ENCODE measurements around the gene PROCR.
"Not testable (repeated sequence)": the region's sequence is repeated elsewhere in the genome, so short reads cannot be mapped to it uniquely, and the experiment has no call there.

The PROCR gene

DNA sequence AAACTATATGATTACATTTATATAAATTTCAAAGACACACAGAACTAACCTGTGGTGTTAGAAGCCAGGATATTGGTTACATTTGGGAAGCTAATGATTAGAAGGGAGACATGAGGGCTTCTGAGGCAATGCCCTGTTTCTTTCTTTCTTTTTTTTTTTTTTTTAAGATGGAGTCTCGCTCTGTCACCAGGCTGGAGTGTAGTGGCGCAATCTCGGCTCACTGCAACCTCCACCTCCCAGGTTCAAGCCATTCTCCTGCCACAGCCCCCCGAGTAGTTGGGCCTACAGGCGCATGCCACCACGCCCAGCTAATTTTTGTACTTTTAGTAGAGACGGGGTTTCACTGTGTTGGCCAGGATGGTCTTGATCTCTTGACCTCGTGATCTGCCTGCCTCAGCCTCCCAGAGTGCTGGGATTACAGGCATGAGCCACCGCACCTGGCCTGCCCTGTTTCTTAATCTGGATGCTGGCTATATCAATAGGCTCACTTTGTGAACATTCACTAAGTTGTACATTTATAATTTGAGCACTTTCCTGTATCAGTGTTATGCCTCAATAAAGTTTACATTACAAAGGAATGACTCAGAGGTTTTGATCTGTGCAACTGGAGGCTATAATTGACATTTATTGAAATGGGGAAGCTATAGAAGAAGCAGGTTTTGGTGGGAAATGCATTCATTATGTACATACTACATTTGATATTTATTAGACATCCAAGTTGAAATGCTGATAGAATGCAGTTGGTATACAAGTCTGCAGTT is 21.3 kb downstream of the PROCR start:
- not testable (repeated sequence) for DNase-seq

DNA sequence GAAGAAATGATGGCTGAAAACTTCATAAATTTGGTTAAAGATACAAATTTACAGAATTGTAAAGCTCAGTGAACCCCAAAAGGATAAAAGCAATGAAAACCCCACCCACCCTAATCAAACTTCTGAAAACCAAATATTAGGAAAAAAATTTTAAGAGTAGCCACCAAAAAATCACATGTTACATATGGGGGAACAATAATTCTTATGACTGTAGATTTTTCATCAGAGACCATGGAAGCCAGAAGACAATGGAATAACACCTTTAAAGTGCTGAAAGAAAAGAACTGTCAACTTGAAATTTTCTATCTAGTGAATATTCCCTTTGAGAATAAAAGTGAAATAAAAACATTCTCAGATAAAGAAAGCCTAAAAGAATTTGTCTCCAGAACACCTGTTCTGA is 24.4 kb downstream of the PROCR start:
- DNase-seq: no peak

DNA sequence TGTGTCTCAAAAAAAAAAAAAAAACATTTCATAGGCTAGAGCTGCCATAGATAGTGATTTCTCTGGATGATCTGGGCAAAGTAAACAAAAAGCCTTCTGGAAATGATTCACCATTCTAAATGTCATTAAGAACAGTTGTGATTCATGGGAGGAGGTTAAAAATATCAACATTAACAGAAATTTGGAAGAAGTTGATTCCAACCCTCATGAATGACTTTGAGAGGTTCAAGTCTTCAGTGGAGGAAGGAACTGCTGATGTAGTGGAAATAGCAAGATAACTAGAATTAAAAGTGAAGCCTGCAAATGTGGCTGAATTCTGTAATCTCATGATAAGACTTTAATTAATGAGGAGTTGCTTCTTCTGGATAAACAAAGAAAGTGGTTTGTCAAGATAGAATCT is 27.9 kb downstream of the PROCR start:
- DNase-seq: peak; percentile 76

DNA sequence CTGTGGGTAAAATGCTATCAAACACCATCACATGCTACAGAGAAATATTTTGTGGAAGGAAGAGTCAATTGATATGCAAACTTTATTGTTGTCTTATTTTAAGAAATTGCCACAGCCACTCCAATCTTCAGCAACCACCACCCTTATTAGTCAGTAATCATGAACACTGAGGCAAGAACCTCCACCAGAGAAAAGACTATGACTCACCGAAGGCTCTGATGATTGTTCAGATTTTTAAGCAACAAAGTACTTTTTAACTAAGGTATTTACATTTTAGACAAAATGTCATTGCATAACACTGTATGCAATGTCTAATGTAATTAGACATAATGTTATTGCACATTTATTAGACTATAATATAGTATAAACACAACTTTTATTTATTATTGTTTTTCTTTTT is 28.4 kb downstream of the PROCR start:
- peak; percentile 71 for DNase-seq

DNA sequence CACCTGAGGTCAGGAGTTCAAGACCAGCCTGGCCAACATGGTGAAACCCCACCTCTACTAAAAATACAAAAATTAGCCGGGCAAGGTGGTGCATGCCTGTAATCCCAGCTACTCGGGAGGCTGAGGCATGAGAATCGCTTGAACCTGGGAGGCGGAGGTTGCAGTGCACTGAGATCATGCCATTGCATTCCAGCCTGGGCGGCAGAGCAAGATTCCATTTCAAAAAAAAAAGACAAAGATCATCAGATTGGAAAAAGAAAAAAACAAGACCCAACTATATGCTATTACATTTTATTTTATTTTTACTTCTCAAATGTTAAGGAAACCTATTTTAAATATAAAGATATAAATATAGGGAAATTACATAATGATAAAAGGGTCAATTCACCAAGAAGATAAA is 29.6 kb downstream of the PROCR start:
- DNase-seq: not testable (repeated sequence)

DNA sequence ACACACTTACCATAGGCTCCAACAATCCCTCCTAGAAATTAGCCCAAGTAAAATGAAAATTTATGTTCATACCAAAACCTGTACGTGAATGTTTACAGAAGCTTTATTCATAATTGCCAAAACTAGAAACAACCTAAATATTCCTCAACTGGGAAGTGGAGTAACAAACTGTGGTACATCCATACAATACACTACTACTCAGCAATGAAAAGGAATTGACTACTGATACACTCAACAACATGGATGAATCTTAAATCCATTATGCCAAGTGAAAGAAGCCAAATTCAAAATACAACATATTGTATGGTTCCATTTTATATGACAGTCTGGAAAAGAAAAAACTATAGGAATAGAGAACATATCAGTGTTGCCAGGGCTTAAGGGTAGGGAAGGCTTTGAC is 34.9 kb downstream of the PROCR start:
- no peak for DNase-seq

DNA sequence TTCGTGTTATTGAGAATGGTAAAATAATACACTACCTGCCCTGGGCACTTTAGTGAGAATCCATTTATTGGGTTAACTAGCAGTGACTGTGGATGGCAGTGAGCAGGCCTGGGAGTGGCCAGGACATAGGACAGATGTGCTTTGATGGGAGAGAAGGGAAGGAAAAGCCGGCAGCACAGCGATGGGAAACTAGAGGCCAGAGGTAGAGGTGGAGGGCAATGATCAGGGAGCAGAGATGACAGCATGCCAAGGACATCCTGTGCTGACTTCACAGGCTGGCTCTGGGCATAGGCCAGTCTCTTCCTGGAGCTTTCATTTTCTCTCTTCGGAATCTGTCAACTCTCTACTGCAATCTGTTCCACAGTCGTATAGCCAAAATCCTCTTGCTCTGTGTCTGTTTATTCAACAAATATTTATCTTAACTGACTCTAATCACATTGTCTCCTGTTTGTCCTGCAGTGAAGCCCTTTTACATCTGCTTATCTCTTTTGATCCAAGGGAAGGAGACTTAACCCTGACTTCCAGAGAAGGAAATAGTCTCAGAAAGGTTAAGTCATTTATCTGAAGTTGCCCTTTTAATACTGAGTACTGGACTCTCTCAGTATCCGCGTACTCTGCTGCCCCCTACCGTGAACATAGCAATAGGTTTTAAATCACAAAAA is 36.2 kb downstream of the PROCR start:
- DNase-seq: peak; percentile 71

DNA sequence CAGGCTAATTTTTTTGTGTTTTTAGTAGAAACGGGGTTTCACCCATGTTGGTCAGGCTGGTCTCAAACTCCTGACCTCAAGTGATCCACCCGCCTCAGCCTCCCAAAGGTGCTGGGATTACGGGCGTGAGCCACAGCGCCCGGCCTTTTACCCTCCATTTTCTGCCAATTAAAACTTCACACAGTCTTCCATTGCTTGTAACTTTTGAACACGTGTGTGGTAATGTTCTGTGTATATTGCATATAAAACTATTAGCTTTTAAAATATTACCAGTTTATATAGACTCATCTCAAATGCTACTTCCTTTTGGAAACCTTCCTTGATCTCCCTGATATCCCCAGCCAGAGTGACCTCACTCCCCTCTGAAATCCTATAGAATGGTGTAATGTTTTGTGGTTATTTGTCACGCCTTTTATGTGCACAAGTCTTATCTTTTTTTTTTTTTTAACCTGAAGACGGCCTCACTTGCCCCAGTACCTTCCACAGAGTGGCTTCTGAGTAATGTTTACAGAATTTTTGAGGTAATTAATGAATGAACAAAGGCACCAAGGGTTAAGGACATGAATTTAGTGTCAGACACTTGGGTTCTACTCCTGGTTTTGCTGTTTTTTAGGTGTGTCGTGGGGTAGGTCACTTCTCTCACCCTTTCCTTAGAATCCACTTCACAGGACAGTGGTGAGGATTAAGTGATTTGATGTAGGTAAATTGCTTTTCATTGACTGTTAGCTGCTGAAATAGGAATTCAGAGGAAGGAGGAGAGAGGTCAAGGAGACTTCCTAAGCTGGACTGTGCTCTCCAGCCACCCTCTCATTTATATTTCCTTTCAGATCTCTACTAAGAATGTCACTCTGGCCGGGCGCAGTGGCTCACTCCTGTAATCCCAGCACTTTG is 43.4 kb downstream of the PROCR start:
- DNase-seq: peak; percentile 69

DNA sequence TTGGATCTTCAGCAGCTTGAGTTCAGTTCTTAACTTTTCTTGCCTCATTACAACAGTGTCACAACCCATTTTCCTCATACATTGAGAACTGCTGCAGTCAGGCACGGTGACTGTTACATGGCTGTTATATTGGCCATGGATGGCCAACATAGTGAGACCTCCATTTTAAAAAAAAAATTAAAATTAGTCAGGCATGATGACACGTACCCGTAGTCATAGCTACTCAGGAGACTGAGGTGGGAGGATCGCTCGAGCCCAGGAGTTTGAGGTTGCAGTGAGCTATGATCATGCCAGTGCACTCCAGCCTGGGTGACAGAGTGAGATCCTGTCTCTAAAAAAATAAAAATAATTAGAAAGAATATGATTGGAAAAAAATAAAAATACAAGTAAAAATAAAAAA is 44.7 kb downstream of the PROCR start:
- no peak for DNase-seq

DNA sequence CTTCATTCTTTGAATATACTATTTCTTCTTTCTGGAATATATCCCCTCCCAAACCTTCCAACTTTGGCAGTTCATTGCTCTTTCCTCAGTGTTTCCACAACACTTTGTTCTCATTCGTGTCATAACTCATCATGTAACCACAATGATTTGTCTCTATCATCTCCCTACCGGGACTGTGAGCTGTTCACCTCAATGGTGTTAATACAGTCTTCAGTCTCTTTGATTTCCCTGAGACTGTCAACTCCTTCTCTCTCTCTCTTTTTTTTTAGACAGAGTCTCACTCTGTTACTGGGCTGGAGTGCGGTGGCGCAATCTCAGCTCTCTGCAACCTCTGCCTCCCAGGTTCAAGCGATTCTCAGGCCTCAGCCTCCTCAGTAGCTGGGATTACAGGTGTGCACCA is 52.1 kb downstream of the PROCR start:
- DNase-seq: no peak

DNA sequence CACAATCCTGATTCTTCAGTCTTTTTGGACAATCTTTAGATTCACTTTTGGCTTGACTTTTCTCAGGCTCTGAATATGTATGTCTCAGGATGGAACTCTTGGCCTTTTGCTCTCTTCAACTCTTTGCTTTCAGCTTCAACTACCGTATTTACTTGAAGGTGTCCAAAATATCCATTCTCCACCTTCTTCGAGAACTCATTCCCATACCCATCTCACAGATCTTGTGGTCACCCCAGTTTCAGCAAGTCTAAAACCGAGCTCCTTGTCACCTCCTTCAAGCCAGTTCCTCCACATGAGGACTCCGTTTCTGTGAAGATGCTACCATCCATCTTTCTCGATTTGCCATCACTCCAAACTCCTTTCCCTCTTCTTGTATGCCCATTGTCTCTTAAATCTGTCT is 52.7 kb downstream of the PROCR start:
- DNase-seq: no peak

DNA sequence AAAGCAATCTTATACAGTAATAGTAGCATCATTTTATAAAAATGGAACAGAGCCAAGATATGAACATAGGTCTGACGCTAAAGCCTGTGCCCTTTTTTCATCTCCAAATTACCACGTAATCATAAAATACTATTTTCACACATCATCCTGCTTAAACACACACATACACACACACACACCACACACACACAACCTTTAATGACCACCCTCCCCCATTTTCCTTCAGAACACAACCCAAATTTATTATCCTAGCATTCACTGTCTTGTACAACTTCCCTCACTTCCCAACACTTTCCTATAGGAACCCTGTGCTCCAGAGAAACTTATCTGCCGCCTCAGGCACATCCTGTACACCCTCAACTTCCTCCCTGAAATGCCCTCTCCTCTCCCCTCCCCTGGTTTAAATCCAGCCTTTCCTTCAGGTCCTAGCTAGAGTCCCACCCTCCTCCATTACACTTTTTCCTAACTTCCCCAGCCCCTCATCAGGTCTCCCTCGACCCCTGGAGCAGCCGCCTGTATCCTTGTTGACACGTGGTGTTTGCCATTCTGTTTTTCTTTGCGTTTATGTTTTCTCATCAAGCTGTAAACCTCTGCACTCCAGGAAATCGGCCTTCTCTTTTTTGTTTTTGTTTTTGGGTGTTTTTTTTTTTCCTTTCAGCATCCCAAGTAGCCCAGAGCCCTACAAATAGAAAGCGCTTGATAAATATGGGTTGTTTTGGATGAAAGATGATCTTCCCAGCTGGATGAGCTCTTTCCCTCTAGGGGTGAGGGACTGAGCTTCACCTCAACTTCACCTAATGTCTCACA is 53.6 kb downstream of the PROCR start:
- DNase-seq: no peak

DNA sequence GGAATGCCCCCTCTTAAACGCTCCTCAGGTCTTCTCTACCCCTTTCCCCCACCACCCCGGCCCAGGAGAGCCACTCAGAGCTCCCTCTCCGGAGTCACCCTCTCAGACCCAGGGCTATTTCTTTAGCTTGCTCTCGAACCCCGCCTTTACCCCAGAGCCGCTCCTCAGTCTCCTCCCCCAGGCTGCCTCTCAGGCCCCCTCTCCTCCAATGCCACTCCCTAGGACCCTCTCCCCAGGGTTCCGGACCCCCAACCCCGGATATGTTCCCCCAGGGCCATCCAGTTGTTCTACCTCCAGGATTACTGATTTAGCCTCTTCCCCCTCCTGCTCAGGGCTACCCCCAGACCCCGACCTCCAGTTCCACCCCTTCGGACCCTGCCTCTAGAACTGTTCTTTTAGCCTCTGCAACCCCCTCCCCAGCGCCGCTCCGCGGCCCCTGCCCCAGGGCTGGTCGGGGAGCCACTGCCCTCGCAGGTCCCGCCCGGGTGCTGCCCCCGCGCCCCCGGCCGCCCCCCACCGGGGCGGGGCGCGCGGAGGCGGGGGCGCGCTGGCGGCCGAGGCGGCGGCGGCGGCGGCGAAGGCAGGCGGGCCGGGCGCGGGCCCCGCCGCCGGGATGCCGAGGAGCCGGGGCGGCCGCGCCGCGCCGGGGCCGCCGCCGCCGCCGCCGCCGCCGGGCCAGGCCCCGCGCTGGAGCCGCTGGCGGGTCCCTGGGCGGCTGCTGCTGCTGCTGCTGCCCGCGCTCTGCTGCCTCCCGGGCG is 54.4 kb downstream of the PROCR start, which contains the start of gene MMP24:
MMP24 (plus strand) TSS at position 565 of the 758 bp plus-strand sequence; CDS start at position 614, 49 bp downstream.
- DNase-seq: no peak

Data from fibroblast of skin of back (primary cell).